ENCODE results near the gene CA9.

Gene CA9

DNA sequence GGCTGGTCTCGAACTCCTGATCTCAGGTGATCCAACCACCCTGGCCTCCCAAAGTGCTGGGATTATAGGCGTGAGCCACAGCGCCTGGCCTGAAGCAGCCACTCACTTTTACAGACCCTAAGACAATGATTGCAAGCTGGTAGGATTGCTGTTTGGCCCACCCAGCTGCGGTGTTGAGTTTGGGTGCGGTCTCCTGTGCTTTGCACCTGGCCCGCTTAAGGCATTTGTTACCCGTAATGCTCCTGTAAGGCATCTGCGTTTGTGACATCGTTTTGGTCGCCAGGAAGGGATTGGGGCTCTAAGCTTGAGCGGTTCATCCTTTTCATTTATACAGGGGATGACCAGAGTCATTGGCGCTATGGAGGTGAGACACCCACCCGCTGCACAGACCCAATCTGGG is 1.5 kb downstream of the CA9 start:
- Histone ChIP-seq H2AK5ac (ENCODE audit: low read length) (no peak overlapping the region), H3K56ac (ENCODE audit: low read length) (peak overlapping the region; percentile 94), H3K9ac (ENCODE audit: low read length) (peak overlapping the region; percentile 77), H3K79me1 (ENCODE audit: low read length) (no peaks in the 10 kb centered on the region), H3K4me2 (ENCODE audit: low read length) (peak overlapping the region; percentile 75), H2BK120ac (ENCODE audit: low read depth, low read length) (no peak overlapping the region), H3K4ac (ENCODE audit: low read depth, low read length) (peak overlapping the region; percentile 24), H2BK5ac (ENCODE audit: low read length) (no peak overlapping the region), H4K5ac (ENCODE audit: low read length) (peak overlapping the region; percentile 95), H4K8ac (ENCODE audit: low read depth, low read length) (no peak overlapping the region), H3K36me3 (ENCODE audit: control insufficient read depth, insufficient read depth, low read length) (no peaks in the 10 kb centered on the region), H3K27ac (ENCODE audit: low read depth, low read length) (no peak overlapping the region), H3K18ac (ENCODE audit: low read length) (peak overlapping the region; percentile 25), H3K4me1 (ENCODE audit: control insufficient read depth, low read depth, low read length) (peaks cover 4% of the 10 kb centered on the region), H3K79me2 (ENCODE audit: control insufficient read depth, insufficient read depth, low read length) (no peaks in the 10 kb centered on the region), H3K27me3 (ENCODE audit: insufficient read depth, low read length, poor library complexity) (no peaks in the 10 kb centered on the region), H3K23ac (ENCODE audit: low read length) (no peak overlapping the region), H3K4me3 (ENCODE audit: low read length) (peak overlapping the region; percentile 24), H2BK15ac (replicated peaks; ENCODE audit: low read depth) (no peak overlapping the region)
- DNase-seq = peak; percentile 59
- no CpG with 5 or more reads among the region's 13 CpGs for WGBS (ENCODE audit: extremely low coverage, insufficient coverage, low lambda C conversion rate)

DNA sequence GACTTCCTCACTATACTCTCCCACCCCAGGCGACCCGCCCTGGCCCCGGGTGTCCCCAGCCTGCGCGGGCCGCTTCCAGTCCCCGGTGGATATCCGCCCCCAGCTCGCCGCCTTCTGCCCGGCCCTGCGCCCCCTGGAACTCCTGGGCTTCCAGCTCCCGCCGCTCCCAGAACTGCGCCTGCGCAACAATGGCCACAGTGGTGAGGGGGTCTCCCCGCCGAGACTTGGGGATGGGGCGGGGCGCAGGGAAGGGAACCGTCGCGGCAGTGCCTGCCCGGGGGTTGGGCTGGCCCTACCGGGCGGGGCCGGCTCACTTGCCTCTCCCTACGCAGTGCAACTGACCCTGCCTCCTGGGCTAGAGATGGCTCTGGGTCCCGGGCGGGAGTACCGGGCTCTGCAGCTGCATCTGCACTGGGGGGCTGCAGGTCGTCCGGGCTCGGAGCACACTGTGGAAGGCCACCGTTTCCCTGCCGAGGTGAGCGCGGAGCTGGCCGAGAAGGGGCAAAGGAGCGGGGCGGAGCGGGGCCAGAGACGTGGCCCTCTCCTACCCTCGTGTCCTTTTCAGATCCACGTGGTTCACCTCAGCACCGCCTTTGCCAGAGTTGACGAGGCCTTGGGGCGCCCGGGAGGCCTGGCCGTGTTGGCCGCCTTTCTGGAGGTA is 2.1 kb downstream of the CA9 start:
- no peak overlapping the region for H4K8ac ChIP-seq (ENCODE audit: low read depth, low read length)
- H3K4me2 ChIP-seq (ENCODE audit: low read length) = peak overlapping the region; percentile 75
- H3K4me3 ChIP-seq (ENCODE audit: low read length) = peak overlapping the region; percentile 24
- H2AK5ac ChIP-seq (ENCODE audit: low read length) = peak overlapping the region; percentile 18
- H3K79me2 ChIP-seq (ENCODE audit: control insufficient read depth, insufficient read depth, low read length) = no peaks in the 10 kb centered on the region
- WGBS (ENCODE audit: extremely low coverage, insufficient coverage, low lambda C conversion rate) = no CpG with 5 or more reads among the region's 51 CpGs
- H3K4ac ChIP-seq (ENCODE audit: low read depth, low read length) = peak overlapping the region; percentile 24
- peak overlapping the region; percentile 94 for H3K56ac ChIP-seq (ENCODE audit: low read length)
- peak overlapping the region; percentile 77 for H3K9ac ChIP-seq (ENCODE audit: low read length)
- no peak overlapping the region for H4K5ac ChIP-seq (ENCODE audit: low read length)
- H2BK5ac ChIP-seq (ENCODE audit: low read length) = peak overlapping the region; percentile 11
- H3K27ac ChIP-seq (ENCODE audit: low read depth, low read length) = no peak overlapping the region
- no peaks in the 10 kb centered on the region for H3K27me3 ChIP-seq (ENCODE audit: insufficient read depth, low read length, poor library complexity)
- H2BK120ac ChIP-seq (ENCODE audit: low read depth, low read length) = no peak overlapping the region
- H3K23ac ChIP-seq (ENCODE audit: low read length) = peak overlapping the region; percentile 59
- peaks cover 4% of the 10 kb centered on the region for H3K4me1 ChIP-seq (ENCODE audit: control insufficient read depth, low read depth, low read length)
- no peaks in the 10 kb centered on the region for H3K36me3 ChIP-seq (ENCODE audit: control insufficient read depth, insufficient read depth, low read length)
- H3K79me1 ChIP-seq (ENCODE audit: low read length) = no peaks in the 10 kb centered on the region
- peak overlapping the region; percentile 25 for H3K18ac ChIP-seq (ENCODE audit: low read length)
- peak; percentile 86 for DNase-seq
- no peak overlapping the region for H2BK15ac ChIP-seq (replicated peaks; ENCODE audit: low read depth)

DNA sequence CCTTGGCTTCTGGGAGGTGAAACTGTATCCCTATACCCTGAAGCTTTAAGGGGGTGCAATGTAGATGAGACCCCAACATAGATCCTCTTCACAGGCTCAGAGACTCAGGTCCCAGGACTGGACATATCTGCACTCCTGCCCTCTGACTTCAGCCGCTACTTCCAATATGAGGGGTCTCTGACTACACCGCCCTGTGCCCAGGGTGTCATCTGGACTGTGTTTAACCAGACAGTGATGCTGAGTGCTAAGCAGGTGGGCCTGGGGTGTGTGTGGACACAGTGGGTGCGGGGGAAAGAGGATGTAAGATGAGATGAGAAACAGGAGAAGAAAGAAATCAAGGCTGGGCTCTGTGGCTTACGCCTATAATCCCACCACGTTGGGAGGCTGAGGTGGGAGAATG is 5.4 kb downstream of the CA9 start:
- H3K4me2 ChIP-seq (ENCODE audit: low read length) = no peak overlapping the region
- H3K4me1 ChIP-seq (ENCODE audit: control insufficient read depth, low read depth, low read length) = peaks cover 4% of the 10 kb centered on the region
- peaks cover 7% of the 10 kb centered on the region for H3K36me3 ChIP-seq (ENCODE audit: control insufficient read depth, insufficient read depth, low read length)
- no peak overlapping the region for H4K8ac ChIP-seq (ENCODE audit: low read depth, low read length)
- no peaks in the 10 kb centered on the region for H3K79me1 ChIP-seq (ENCODE audit: low read length)
- H2AK5ac ChIP-seq (ENCODE audit: low read length) = no peak overlapping the region
- no peak overlapping the region for H3K4me3 ChIP-seq (ENCODE audit: low read length)
- H3K4ac ChIP-seq (ENCODE audit: low read depth, low read length) = no peak overlapping the region
- no peak overlapping the region for H4K5ac ChIP-seq (ENCODE audit: low read length)
- H3K27me3 ChIP-seq (ENCODE audit: insufficient read depth, low read length, poor library complexity) = no peaks in the 10 kb centered on the region
- H3K27ac ChIP-seq (ENCODE audit: low read depth, low read length) = no peak overlapping the region
- no peak overlapping the region for H2BK5ac ChIP-seq (ENCODE audit: low read length)
- DNase-seq = no peak
- no peak overlapping the region for H2BK15ac ChIP-seq (replicated peaks; ENCODE audit: low read depth)
- no peak overlapping the region for H3K23ac ChIP-seq (ENCODE audit: low read length)
- no peak overlapping the region for H3K18ac ChIP-seq (ENCODE audit: low read length)
- H3K56ac ChIP-seq (ENCODE audit: low read length) = no peak overlapping the region
- no peak overlapping the region for H3K9ac ChIP-seq (ENCODE audit: low read length)
- no CpG with 5 or more reads among the region's 5 CpGs for WGBS (ENCODE audit: extremely low coverage, insufficient coverage, low lambda C conversion rate)
- no peaks in the 10 kb centered on the region for H3K79me2 ChIP-seq (ENCODE audit: control insufficient read depth, insufficient read depth, low read length)
- no peak overlapping the region for H2BK120ac ChIP-seq (ENCODE audit: low read depth, low read length)

DNA sequence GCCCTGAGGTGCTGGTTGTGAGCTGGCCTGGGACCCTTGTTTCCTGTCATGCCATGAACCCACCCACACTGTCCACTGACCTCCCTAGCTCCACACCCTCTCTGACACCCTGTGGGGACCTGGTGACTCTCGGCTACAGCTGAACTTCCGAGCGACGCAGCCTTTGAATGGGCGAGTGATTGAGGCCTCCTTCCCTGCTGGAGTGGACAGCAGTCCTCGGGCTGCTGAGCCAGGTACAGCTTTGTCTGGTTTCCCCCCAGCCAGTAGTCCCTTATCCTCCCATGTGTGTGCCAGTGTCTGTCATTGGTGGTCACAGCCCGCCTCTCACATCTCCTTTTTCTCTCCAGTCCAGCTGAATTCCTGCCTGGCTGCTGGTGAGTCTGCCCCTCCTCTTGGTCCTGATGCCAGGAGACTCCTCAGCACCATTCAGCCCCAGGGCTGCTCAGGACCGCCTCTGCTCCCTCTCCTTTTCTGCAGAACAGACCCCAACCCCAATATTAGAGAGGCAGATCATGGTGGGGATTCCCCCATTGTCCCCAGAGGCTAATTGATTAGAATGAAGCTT is 6.1 kb downstream of the CA9 start:
- Histone ChIP-seq H3K23ac (ENCODE audit: low read length) (no peak overlapping the region), H3K79me2 (ENCODE audit: control insufficient read depth, insufficient read depth, low read length) (no peaks in the 10 kb centered on the region), H3K9ac (ENCODE audit: low read length) (no peak overlapping the region), H3K18ac (ENCODE audit: low read length) (no peak overlapping the region), H2AK5ac (ENCODE audit: low read length) (no peak overlapping the region), H4K5ac (ENCODE audit: low read length) (no peak overlapping the region), H2BK5ac (ENCODE audit: low read length) (no peak overlapping the region), H3K4me1 (ENCODE audit: control insufficient read depth, low read depth, low read length) (peaks cover 4% of the 10 kb centered on the region), H3K4ac (ENCODE audit: low read depth, low read length) (no peak overlapping the region), H3K79me1 (ENCODE audit: low read length) (no peaks in the 10 kb centered on the region), H3K36me3 (ENCODE audit: control insufficient read depth, insufficient read depth, low read length) (peaks cover 11% of the 10 kb centered on the region), H3K4me2 (ENCODE audit: low read length) (no peak overlapping the region), H3K27ac (ENCODE audit: low read depth, low read length) (no peak overlapping the region), H4K8ac (ENCODE audit: low read depth, low read length) (no peak overlapping the region), H3K4me3 (ENCODE audit: low read length) (no peak overlapping the region), H2BK120ac (ENCODE audit: low read depth, low read length) (no peak overlapping the region), H3K56ac (ENCODE audit: low read length) (no peak overlapping the region), H2BK15ac (replicated peaks; ENCODE audit: low read depth) (no peak overlapping the region), H3K27me3 (ENCODE audit: insufficient read depth, low read length, poor library complexity) (no peaks in the 10 kb centered on the region)
- no CpG with 5 or more reads among the region's 8 CpGs for WGBS (ENCODE audit: extremely low coverage, insufficient coverage, low lambda C conversion rate)
- no peak for DNase-seq

DNA sequence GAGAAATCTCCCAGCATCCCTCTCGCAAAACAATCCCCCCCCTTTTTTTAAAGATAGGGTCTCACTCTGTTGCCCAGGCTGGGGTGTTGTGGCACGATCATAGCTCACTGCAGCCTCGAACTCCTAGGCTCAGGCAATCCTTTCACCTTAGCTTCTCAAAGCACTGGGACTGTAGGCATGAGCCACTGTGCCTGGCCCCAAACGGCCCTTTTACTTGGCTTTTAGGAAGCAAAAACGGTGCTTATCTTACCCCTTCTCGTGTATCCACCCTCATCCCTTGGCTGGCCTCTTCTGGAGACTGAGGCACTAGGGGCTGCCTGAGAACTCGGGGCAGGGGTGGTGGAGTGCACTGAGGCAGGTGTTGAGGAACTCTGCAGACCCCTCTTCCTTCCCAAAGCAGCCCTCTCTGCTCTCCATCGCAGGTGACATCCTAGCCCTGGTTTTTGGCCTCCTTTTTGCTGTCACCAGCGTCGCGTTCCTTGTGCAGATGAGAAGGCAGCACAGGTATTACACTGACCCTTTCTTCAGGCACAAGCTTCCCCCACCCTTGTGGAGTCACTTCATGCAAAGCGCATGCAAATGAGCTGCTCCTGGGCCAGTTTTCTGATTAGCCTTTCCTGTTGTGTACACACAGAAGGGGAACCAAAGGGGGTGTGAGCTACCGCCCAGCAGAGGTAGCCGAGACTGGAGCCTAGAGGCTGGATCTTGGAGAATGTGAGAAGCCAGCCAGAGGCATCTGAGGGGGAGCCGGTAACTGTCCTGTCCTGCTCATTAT is 6.8 kb downstream of the CA9 start:
- H2BK5ac ChIP-seq (ENCODE audit: low read length) = no peak overlapping the region
- H3K27me3 ChIP-seq (ENCODE audit: insufficient read depth, low read length, poor library complexity) = no peaks in the 10 kb centered on the region
- H3K18ac ChIP-seq (ENCODE audit: low read length) = no peak overlapping the region
- no peak overlapping the region for H3K23ac ChIP-seq (ENCODE audit: low read length)
- H3K27ac ChIP-seq (ENCODE audit: low read depth, low read length) = no peak overlapping the region
- H3K4me1 ChIP-seq (ENCODE audit: control insufficient read depth, low read depth, low read length) = peaks cover 4% of the 10 kb centered on the region
- no peak overlapping the region for H2AK5ac ChIP-seq (ENCODE audit: low read length)
- H3K79me2 ChIP-seq (ENCODE audit: control insufficient read depth, insufficient read depth, low read length) = no peaks in the 10 kb centered on the region
- H3K4me3 ChIP-seq (ENCODE audit: low read length) = no peak overlapping the region
- WGBS (ENCODE audit: extremely low coverage, insufficient coverage, low lambda C conversion rate) = no CpG with 5 or more reads among the region's 15 CpGs
- H4K8ac ChIP-seq (ENCODE audit: low read depth, low read length) = no peak overlapping the region
- DNase-seq = peak; percentile 95
- no peaks in the 10 kb centered on the region for H3K79me1 ChIP-seq (ENCODE audit: low read length)
- H4K5ac ChIP-seq (ENCODE audit: low read length) = no peak overlapping the region
- H3K9ac ChIP-seq (ENCODE audit: low read length) = no peak overlapping the region
- no peak overlapping the region for H2BK120ac ChIP-seq (ENCODE audit: low read depth, low read length)
- H2BK15ac ChIP-seq (replicated peaks; ENCODE audit: low read depth) = no peak overlapping the region
- no peak overlapping the region for H3K56ac ChIP-seq (ENCODE audit: low read length)
- H3K36me3 ChIP-seq (ENCODE audit: control insufficient read depth, insufficient read depth, low read length) = peaks cover 11% of the 10 kb centered on the region
- no peak overlapping the region for H3K4me2 ChIP-seq (ENCODE audit: low read length)
- H3K4ac ChIP-seq (ENCODE audit: low read depth, low read length) = no peak overlapping the region

Data from mesendoderm (in vitro differentiated cells).